ENCODE data around the gene CASKIN1. TPM values are rescaled to one million over a fixed set of nuclear protein-coding genes. Genes with fewer than 3 reads are reported as not detected.

CASKIN1 gene, protein sequence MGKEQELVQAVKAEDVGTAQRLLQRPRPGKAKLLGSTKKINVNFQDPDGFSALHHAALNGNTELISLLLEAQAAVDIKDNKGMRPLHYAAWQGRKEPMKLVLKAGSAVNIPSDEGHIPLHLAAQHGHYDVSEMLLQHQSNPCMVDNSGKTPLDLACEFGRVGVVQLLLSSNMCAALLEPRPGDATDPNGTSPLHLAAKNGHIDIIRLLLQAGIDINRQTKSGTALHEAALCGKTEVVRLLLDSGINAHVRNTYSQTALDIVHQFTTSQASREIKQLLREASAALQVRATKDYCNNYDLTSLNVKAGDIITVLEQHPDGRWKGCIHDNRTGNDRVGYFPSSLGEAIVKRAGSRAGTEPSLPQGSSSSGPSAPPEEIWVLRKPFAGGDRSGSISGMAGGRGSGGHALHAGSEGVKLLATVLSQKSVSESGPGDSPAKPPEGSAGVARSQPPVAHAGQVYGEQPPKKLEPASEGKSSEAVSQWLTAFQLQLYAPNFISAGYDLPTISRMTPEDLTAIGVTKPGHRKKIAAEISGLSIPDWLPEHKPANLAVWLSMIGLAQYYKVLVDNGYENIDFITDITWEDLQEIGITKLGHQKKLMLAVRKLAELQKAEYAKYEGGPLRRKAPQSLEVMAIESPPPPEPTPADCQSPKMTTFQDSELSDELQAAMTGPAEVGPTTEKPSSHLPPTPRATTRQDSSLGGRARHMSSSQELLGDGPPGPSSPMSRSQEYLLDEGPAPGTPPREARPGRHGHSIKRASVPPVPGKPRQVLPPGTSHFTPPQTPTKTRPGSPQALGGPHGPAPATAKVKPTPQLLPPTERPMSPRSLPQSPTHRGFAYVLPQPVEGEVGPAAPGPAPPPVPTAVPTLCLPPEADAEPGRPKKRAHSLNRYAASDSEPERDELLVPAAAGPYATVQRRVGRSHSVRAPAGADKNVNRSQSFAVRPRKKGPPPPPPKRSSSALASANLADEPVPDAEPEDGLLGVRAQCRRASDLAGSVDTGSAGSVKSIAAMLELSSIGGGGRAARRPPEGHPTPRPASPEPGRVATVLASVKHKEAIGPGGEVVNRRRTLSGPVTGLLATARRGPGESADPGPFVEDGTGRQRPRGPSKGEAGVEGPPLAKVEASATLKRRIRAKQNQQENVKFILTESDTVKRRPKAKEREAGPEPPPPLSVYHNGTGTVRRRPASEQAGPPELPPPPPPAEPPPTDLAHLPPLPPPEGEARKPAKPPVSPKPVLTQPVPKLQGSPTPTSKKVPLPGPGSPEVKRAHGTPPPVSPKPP (N-terminal part only)
- under 1 TPM; 0.12 to 0.19 (median 0.14) TPM for total RNA-seq

DNA sequence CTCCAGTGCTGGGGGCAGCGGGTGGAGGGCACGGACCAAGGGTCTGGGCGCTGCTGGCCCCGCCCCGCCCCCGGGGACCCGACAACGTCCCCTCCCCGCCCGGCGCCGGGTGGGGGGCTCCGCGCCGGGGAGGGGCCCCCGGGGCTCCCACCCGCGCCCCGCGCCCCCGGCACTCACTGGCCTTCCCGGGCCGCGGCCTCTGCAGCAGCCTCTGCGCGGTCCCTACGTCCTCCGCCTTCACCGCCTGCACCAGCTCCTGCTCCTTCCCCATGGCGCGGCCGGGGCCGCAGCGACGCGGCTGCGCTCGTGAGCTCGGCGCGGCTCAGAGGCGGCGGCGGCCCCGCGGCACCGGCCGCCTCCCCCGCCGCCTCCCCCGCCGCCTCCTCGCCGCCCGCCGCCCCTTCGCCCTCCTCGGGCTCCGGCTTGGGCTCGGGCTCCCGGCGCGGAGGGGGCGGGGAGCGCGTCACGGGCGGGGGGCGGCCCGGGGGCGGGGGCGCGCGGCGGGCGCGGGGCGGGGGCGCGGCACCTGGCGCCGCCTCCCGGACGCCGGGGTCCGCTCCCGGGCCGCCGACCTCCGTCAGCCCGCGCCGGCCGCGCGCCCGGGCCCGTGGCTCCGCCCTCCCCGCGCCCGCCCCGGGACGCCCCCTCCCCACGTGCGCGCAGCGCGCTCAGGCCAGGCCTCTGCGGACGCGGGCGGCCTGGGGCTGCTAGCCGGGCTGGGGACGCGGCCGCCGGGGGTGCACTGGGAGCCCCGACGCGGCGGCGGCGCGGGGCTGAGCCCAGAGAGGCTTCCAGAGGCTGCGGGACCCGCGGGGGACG, at the start of gene CASKIN1:
CASKIN1 (minus strand) TSS at position 444 of the 819 bp plus-strand sequence; CDS start at position 271, 173 bp downstream.
- TF ChIP-seq, protein P1, sequence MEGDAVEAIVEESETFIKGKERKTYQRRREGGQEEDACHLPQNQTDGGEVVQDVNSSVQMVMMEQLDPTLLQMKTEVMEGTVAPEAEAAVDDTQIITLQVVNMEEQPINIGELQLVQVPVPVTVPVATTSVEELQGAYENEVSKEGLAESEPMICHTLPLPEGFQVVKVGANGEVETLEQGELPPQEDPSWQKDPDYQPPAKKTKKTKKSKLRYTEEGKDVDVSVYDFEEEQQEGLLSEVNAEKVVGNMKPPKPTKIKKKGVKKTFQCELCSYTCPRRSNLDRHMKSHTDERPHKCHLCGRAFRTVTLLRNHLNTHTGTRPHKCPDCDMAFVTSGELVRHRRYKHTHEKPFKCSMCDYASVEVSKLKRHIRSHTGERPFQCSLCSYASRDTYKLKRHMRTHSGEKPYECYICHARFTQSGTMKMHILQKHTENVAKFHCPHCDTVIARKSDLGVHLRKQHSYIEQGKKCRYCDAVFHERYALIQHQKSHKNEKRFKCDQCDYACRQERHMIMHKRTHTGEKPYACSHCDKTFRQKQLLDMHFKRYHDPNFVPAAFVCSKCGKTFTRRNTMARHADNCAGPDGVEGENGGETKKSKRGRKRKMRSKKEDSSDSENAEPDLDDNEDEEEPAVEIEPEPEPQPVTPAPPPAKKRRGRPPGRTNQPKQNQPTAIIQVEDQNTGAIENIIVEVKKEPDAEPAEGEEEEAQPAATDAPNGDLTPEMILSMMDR (IDR thresholded peaks at IDR 0.05): no peak
- ATAC-seq (ENCODE audit: low FRiP score): no peak

DNA sequence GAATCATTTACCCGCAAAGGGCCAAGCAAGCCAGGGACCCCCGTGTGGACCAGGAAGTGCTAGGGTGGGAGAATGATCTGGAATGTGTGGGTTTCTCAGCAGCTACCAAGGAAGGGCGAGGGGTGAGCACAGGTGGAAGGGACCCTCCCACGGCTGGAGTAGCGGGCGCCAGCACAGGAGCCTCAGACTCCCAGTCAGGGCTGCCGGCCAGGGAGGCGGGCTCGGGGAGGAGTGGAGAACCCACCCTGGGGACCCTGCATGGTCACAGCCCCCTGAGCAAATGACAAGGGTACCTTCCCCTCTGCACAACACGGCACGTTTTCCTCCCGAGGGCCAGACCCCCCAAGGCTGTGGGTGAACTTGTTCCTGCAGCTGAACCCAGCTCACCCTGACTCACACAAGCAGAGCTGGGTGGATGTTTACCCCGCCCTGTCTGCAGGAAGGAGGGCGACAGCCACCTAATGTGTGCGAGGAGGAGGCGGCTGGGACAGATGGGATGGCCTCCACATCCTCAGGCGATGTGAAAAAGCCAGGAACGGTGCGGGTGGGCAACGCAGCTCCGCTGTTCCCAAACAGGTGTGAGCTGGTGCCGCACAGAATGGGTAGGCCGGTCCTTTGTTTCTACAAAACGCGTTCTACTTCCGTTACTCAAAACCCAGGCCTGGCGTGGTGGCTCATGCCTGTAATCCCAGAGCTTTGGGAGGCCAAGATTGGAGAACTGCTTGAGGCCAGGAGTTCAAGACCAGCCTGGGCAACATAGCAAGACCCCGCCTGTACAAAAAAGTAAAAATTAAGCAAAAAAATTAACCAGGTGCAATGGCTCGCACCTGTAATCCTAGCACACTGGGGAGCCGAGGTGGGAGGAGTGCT, 48.8 kb upstream of the CASKIN1 start:
- DNase-seq (ENCODE audit: low spot score) (no peak), ATAC-seq (ENCODE audit: low FRiP score) (no peak)
- TF ChIP-seq, protein P1 (IDR thresholded peaks at IDR 0.05): no peak

More for the DNA sequence above, at the start of gene CASKIN1:
- DNase-seq (ENCODE audit: low spot score): no peak

DNA sequence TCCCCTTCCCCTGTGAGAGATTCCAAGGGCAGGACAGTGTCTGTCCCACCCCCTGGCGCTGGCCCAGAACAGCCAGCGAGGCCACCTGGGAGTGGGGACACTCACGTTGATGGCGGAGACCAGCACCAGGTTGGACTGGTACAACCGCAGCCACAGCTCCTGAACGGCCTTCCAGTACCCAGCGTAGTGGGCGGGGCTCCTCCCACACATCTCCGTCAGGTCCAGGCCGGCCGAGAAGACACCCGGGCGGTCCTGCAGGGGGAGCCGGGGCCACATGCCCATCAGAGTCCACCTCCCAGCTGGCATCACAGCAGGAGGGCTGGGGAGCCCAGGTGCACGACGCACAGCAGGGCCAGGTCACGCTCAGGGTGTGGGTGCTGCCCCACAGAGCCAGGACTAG, 47.9 kb upstream of the CASKIN1 start:
- DNase-seq (ENCODE audit: low spot score) (no peak), ATAC-seq (ENCODE audit: low FRiP score) (no peak)
- TF ChIP-seq, protein P1 (IDR thresholded peaks at IDR 0.05): no peak

DNA sequence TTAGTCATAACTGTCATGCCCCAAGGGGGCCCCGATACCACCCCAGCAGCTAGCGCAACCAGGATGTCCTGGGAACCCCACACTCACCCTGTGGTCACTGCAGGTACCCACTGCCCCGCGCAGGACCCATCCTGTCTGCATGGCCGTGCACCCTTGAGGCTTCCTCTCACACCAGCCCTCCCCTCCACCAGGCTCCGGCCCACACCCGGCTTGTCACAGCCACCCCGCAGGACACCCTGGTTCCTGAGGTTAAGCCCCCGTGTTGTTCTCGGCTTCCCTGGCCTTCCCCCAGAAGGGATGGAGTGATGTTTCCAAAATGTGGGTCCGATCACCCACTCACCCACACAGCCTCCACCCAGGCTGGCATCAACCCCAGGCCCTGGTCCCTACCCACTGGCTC, 47.4 kb upstream of the CASKIN1 start:
- no peak for ATAC-seq (ENCODE audit: low FRiP score)
- TF ChIP-seq, protein P1 (IDR thresholded peaks at IDR 0.05): no peak
- no peak for DNase-seq (ENCODE audit: low spot score)

DNA sequence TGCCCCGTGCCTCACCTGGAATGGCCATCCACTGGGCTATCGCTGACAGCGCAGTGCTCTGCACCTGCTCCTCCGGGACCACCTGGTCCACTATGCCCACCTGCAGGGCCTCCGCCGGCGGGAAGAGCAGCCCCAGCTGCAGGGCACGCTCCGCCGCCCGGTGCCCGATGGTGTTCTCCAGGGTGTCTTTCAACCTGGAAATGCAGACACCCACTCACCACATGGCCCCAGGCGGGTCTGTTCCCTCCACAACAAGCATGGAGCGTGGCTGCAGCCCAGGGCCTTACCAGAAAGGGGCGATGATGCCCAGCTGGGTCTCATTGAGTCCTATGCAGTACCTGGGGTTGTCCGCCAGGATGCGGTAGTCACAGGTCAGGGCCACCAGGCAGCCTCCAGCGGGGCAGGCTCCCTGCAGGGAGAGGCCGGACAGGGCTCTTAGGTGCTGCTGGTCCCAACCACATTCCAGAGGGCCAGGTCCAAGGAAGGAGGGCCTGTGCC, 46.7 kb upstream of the CASKIN1 start:
- ATAC-seq (ENCODE audit: low FRiP score) (no peak), DNase-seq (ENCODE audit: low spot score) (no peak)
- TF ChIP-seq, protein P1 (IDR thresholded peaks at IDR 0.05): no peak

All from omental fat pad (tissue), 4 donors.